Right renal pelvis (tissue), 4 donors: ENCODE data around the gene GFOD1. TPM values are rescaled to one million over a fixed set of nuclear protein-coding genes. Genes with fewer than 3 reads are reported as not detected.
"Not testable (repeated sequence)": the region's sequence is repeated elsewhere in the genome, so short reads cannot be mapped to it uniquely, and the experiment has no call there.

Source experiments
- DNase-seq, 4 donors: peaks; one replicate each; pipeline ENCODE4 v3.0.0-alpha.2; 2013; ENCODE audit warnings: low read depth in 4 of 4, low spot score in 3 of 4, missing footprints in 1 of 4
- polyA plus RNA-seq, 4 donors: library from polyadenylated mRNA; unstranded; fragments of 120-200 nt; gene quantifications; one replicate each; pipeline ENCODE4 v1.2.1, GENCODE V29; 2013; ENCODE audit not compliant: insufficient read length in 4 of 4

Gene GFOD1
- polyA plus RNA-seq, 4 donors: 1.3 to 2.1 (median 1.7) TPM

- DNase-seq: peak in 2 of 4 donors; percentile 34 to 60
These were observed 24.7 kb upstream of the GFOD1 start for GRCh38 chr6:13511913-13512717.

- not testable (repeated sequence) for DNase-seq
These were observed 23.8 kb upstream of the GFOD1 start for GRCh38 chr6:13511141-13511571.

DNA sequence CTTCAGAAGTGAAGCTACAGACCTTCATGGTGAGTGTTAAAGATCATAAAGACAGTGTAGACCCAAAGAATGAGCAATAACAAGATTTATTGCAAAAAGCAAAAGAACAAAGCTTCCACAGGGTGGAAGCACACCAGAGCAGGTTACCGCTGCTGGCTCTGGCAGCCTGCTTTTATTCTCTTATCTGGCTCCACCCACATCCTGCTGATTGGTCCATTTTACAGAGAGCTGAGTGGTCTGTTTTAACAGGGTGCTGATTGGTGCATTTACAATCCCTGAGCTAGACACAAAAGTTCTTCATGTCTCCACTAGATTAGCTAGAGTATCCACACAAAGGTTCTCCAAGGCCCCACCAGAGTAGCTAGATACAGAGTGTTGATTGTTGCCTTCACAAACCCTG is 23.0 kb upstream of the GFOD1 start:
- DNase-seq: not testable (repeated sequence)

GRCh38 chr6:13508711-13509705 is 21.6 kb upstream of the GFOD1 start:
- DNase-seq: no peak

- DNase-seq: no peak
These were observed 20.0 kb upstream of the GFOD1 start for GRCh38 chr6:13507306-13507860.

DNA sequence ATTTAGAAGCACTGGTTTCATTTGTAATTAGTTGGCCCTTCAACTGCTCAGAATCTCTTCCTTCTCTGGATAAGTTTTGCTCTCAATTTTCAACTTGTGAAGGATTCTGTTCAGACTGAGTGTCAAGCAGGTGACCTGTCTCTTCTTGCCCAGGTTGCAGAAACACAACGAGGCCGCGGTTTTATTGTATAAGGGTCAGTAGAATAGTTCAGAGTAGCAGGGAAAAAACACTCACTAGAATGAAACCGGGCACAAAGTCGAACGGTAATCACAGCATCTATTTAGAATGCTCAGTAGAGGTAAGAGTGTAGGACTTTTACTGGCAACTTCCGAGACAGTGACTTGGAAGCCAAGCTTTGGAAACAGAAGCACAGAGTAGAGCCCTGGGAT is 17.9 kb upstream of the GFOD1 start:
- DNase-seq: no peak

DNA sequence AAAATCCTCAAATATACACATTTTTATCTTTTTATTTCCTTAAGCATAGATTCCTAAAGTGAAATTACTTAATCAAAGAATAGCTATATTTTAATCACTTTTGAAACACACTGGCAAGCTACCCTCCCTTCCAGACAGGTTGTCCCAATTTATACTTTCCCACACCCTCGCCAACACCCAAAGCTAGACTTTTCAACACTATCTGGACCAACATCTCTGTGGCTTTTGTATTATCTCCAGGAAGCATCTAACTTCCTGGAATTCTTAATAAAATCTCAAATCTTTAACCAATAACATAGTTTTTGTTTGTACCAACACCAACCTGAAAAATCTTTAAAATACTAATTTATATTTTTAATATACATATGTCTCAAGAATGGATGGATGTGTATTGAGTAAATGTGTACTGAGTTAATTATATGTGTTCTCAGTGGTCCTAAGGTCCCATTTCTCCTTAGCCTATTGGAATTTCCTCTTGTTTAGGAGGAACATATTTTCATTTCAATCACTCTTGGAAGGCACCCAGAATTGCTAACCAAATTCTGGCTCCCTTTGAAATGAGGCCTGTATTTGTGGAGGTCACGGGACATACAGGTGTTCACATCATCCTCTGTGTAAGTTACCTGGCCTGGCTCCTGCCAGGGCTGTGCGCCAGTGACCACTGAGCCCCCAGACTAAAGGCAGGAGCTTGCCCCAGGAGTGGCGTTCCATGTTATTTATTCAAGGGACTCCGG is 17.4 kb upstream of the GFOD1 start:
- DNase-seq: no peak

- DNase-seq: no peak
These were observed 13.5 kb upstream of the GFOD1 start for GRCh38 chr6:13500915-13501314.

- DNase-seq: no peak
These were observed 12.9 kb upstream of the GFOD1 start for GRCh38 chr6:13500264-13500663.

GRCh38 chr6:13496513-13497190 is 9.3 kb upstream of the GFOD1 start:
- DNase-seq: no peak

DNA sequence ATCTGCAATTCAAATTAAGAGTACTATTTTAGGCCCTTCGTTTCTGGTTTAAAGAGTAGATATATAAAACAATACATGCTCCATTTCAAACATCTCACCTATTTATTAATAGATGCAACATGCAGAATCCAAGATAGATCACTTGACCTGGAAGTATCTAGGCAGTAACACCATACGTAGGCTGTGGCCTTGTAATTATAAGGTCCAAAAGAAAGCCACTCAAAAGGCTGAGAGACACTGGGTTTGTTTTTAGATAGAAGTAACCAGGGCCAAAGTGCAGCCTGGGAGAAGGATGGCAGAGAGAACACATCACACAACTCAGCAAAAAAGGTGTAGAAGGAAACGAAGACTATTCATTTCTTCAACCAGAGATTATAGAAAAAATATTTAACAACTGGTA is 8.4 kb upstream of the GFOD1 start:
- no peak for DNase-seq

DNA sequence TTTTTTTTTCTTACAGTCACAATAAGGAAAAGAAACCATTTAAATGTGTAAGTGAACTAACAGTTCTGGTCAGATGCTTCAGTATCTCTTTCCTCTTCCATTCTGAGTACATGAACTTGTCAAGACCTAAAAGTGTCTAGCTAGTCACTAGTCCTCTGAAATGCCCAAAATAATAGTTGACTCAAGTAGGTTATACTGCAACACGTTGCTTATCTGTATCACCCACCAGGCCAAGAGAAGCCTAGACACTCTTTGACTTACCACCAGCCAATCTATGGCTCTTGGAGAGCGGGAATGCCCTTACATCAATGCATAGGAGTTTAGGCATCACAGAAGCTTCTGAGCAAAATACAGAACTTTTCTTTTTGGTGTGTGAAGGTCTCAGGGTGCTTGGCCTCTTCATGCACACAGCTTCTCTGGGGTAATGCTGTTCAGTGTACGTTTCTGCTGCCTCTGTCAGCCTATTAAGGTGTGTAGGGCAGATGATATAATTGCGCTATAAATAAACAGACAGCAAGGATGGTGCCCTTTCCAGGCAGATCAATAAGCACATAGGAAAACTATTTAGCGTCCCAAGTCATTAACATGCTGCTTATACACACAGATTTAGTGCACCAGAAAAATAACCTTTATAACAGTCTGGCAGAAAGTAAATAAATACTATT is 7.8 kb upstream of the GFOD1 start:
- no peak for DNase-seq

DNA sequence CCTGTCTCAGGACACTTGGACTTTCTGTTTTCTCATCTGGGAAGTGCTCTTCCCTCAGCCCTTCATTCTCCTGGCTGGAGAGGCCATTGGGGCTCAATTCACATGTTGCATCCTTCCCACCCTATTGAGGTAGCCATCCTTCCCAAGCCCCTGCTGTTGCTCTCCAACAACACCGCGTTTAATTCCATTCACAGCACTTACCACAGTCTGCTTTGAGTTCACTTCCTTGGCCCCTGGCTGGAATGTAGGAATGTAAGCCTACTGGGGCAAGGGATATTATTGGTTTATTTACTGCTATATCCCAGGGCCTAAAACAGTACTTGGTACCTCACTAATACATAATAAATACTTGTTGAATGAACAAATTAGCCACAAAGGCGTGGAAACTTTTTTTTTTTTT is 6.7 kb upstream of the GFOD1 start:
- no peak for DNase-seq

GRCh38 chr6:13493147-13493546 is 5.7 kb upstream of the GFOD1 start:
- no peak for DNase-seq

- no peak for DNase-seq
These were observed 5.0 kb upstream of the GFOD1 start for GRCh38 chr6:13492357-13492756.

DNA sequence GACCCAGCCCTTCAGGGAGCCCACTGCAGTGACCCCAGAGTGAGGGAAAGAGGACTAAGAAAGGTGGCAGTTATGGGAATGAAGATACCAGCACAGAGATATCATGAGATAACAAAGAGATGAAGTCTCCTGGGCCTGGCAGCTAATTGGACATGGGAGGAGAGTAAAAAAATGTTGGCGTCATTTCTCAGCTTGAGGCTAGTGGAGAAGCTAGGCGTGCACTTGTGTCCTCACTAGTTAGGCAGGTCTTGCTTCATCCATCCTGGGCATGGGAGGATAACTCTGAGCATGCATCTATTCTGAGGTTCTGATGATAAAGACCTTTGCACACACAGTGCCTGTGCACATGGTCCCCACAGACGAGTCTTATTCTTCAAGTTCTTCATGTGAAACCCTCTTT is 4.1 kb upstream of the GFOD1 start:
- DNase-seq: no peak

GRCh38 chr6:13490402-13490801 is 3.0 kb upstream of the GFOD1 start:
- DNase-seq: no peak

DNA sequence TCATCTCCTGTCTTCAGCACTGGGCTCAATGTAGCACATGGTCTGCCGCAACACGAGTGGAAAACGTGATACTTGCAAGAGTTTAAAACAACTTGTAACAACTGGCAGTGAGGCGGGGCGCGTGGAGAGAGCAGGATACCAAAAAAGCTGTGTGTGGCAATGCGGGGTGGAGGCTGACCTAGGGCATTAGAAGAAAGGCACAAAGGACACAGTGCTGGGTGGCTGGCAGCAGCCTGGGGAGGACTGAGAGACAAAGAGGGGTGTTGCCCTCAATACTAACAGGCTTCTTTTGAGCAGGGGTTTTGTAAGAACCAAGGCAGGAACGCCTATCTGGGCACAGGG is 1.5 kb upstream of the GFOD1 start:
- no peak for DNase-seq
